ENCODE results near the gene CTIF. TPM values are rescaled to one million over a fixed set of nuclear protein-coding genes. Genes with fewer than 3 reads are reported as not detected.

CTIF gene
- polyA plus RNA-seq, 3 donors, result 0.38 to 8.7 (median 1.2) TPM

DNA sequence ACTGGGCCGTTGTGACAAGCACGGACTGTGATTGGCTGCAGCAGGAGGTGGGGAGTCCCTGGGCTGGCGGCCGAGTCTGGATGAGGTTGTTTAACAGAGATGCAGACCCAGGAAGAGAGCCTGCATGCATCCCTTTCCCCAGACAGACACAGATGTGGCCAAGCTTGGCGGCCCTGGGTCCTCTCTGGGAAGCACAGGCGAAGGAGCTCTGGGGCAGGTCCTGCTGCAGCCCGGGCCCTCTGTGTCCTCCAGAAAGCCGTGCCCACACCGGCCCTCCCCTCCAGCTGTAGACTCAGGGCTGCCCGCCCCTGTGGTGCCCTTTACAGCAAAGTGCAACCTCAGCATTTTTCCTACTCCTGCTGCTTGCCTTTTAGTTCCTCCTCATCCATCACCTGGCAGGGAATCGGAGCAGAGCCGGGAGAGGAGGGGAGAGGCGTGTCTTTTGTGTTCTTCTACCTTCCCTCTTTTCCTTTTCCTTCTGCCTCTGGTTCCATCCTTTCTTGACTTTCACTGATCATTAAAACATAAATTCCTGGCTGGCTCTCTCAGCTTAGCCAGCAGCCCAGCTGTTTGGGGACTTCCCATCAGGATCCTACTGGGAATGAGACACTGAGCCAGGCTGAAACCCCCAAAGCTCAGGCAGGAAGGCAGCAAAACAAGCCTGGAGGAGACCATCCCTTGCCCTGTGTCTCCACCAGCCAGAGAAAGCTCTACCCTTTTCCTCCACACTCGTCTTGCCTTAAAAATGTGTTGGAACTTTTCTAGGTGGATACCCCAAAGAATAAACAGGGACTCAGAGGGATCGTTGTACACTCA lies 75.0 kb downstream of the CTIF start:
- no peaks in the 10 kb centered on the region for H3K36me3 ChIP-seq (replicated peaks in 1 of 2; ENCODE audit: control insufficient read depth in 1 of 2, insufficient read depth in 2 of 2, low read length in 2 of 2)
- TF ChIP-seq, protein P1, sequence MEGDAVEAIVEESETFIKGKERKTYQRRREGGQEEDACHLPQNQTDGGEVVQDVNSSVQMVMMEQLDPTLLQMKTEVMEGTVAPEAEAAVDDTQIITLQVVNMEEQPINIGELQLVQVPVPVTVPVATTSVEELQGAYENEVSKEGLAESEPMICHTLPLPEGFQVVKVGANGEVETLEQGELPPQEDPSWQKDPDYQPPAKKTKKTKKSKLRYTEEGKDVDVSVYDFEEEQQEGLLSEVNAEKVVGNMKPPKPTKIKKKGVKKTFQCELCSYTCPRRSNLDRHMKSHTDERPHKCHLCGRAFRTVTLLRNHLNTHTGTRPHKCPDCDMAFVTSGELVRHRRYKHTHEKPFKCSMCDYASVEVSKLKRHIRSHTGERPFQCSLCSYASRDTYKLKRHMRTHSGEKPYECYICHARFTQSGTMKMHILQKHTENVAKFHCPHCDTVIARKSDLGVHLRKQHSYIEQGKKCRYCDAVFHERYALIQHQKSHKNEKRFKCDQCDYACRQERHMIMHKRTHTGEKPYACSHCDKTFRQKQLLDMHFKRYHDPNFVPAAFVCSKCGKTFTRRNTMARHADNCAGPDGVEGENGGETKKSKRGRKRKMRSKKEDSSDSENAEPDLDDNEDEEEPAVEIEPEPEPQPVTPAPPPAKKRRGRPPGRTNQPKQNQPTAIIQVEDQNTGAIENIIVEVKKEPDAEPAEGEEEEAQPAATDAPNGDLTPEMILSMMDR (IDR thresholded peaks at IDR 0.05), result no peak
- peaks cover 13% of the 10 kb centered on the region for H4K20me1 ChIP-seq (ENCODE audit: insufficient read depth, low read length)
- WGBS (ENCODE audit: insufficient coverage), result 93% methylated on average over 12 of the region's 15 CpGs
- H3K79me2 ChIP-seq (ENCODE audit: insufficient read depth, low read length), result no peaks in the 10 kb centered on the region
- Mint-ChIP-seq H3K27ac (no peak overlapping the region), H3K27me3 (ENCODE audit: low read depth in 3 of 3) (peaks cover 0 to 2% (median 1%) of the 10 kb centered on the region in 3 donors), H3K4me3 (no peak overlapping the region), H3K36me3 (no peaks in the 10 kb centered on the region), H3K9me3 (no peaks in the 10 kb centered on the region), H3K4me1 (no peaks in the 10 kb centered on the region)
- H3K4me3 ChIP-seq (replicated peaks in 1 of 3; ENCODE audit: low read depth in 2 of 3, low read length in 3 of 3), result no peak overlapping the region
- no peaks in the 10 kb centered on the region for H3K4me1 ChIP-seq (ENCODE audit: control insufficient read depth in 1 of 2, insufficient read depth in 2 of 2, low read length in 2 of 2)
- H3K9me3 ChIP-seq (replicated peaks in 1 of 2; ENCODE audit: control insufficient read depth in 1 of 2, insufficient read depth in 1 of 2, low read length in 2 of 2), result no peaks in the 10 kb centered on the region
- H3K27ac ChIP-seq (ENCODE audit: low read depth in 1 of 2, low read length in 2 of 2), result no peak overlapping the region
- intact Hi-C loops (cut with micrococcal nuclease), result no loop called here
- H3K4me2 ChIP-seq (replicated peaks; ENCODE audit: extremely low read depth, low read length, poor library complexity, severe bottlenecking), result no peak overlapping the region
- H2AFZ ChIP-seq (ENCODE audit: insufficient read depth, low read depth, low read length, poor library complexity, severe bottlenecking), result no peak overlapping the region
- H3K9ac ChIP-seq (ENCODE audit: insufficient read depth, low read length, poor library complexity, severe bottlenecking), result no peak overlapping the region
- no peak for DNase-seq
- no peaks in the 10 kb centered on the region for H3K27me3 ChIP-seq (ENCODE audit: control insufficient read depth in 2 of 2, insufficient read depth in 2 of 2, low read length in 2 of 2)

- Mint-ChIP-seq H3K9me3 (peaks cover 0 to 1% (median 0%) of the 10 kb centered on the region in 7 donors), H3K4me3 (no peak overlapping the region), H3K27me3 (ENCODE audit: low read depth in 3 of 3) (peaks cover 0 to 2% (median 0%) of the 10 kb centered on the region in 3 donors), H3K36me3 (peaks cover 7 to 14% of the 10 kb centered on the region in 2 donors), H3K4me1 (no peaks in the 10 kb centered on the region), H3K27ac (peak overlapping the region in 2 of 7 donors; percentile 33 to 48)
- Histone ChIP-seq H3K4me3 (replicated peaks in 1 of 3; ENCODE audit: low read depth in 2 of 3, low read length in 3 of 3) (no peak overlapping the region), H3K27ac (ENCODE audit: low read depth in 1 of 2, low read length in 2 of 2) (no peak overlapping the region), H2AFZ (ENCODE audit: insufficient read depth, low read depth, low read length, poor library complexity, severe bottlenecking) (no peak overlapping the region), H3K9ac (ENCODE audit: insufficient read depth, low read length, poor library complexity, severe bottlenecking) (no peak overlapping the region), H3K36me3 (replicated peaks in 1 of 2; ENCODE audit: control insufficient read depth in 1 of 2, insufficient read depth in 2 of 2, low read length in 2 of 2) (peaks cover 0 to 13% of the 10 kb centered on the region in 2 donors), H3K9me3 (replicated peaks in 1 of 2; ENCODE audit: control insufficient read depth in 1 of 2, insufficient read depth in 1 of 2, low read length in 2 of 2) (no peaks in the 10 kb centered on the region), H3K79me2 (ENCODE audit: insufficient read depth, low read length) (no peaks in the 10 kb centered on the region), H3K4me1 (ENCODE audit: control insufficient read depth in 1 of 2, insufficient read depth in 2 of 2, low read length in 2 of 2) (no peaks in the 10 kb centered on the region), H3K27me3 (ENCODE audit: control insufficient read depth in 2 of 2, insufficient read depth in 2 of 2, low read length in 2 of 2) (no peaks in the 10 kb centered on the region), H4K20me1 (ENCODE audit: insufficient read depth, low read length) (peaks cover 13% of the 10 kb centered on the region), H3K4me2 (replicated peaks; ENCODE audit: extremely low read depth, low read length, poor library complexity, severe bottlenecking) (no peak overlapping the region)
- intact Hi-C loops (cut with micrococcal nuclease), result no loop called here
- no peak for DNase-seq
- TF ChIP-seq, protein P1 (IDR thresholded peaks at IDR 0.05), result no peak
- WGBS (ENCODE audit: insufficient coverage), result 98% methylated on average over 20 of the region's 31 CpGs
Observed at GRCh38 chr18:48615566-48616401, 77.0 kb downstream of the CTIF start.
